ENCODE measurements around the gene ZMIZ1. TPM values are rescaled to one million over a fixed set of nuclear protein-coding genes. Genes with fewer than 3 reads are reported as not detected.

The ZMIZ1 gene
- total and polyA plus RNA-seq, 2 experiments from 2014 or later = 9.2 to 30.9 TPM

- peaks cover 20% of the 10 kb centered on the region for H3K27me3 Mint-ChIP-seq (ENCODE audit: insufficient read depth, low read depth, poor library complexity)
- H3K36me3 Mint-ChIP-seq (ENCODE audit: low read depth) = no peaks in the 10 kb centered on the region
- H2AFZ ChIP-seq = no peak overlapping the region
- no peaks in the 10 kb centered on the region for H3K9me2 ChIP-seq (ENCODE audit: insufficient read depth)
- H3K27ac ChIP-seq (ENCODE audit: low read depth) = no peak overlapping the region
- peaks cover 23% of the 10 kb centered on the region for H4K20me1 ChIP-seq (replicated peaks; ENCODE audit: insufficient read depth)
- no peaks in the 10 kb centered on the region for H3F3A ChIP-seq (replicated peaks; ENCODE audit: low read depth)
- H3K27me3 ChIP-seq (ENCODE audit: insufficient read depth) = peaks cover 14% of the 10 kb centered on the region
- DNase-seq (ENCODE audit: low spot score) (no peak), ATAC-seq (no peak)
- peaks cover 9% of the 10 kb centered on the region for H3K4me1 Mint-ChIP-seq
- no peaks in the 10 kb centered on the region for H3K36me3 ChIP-seq (ENCODE audit: insufficient read depth)
- H3K4me3 Mint-ChIP-seq = no peak overlapping the region
- peaks cover 11% of the 10 kb centered on the region for H3K79me2 ChIP-seq (replicated peaks; ENCODE audit: insufficient read depth)
- H3K4me3 ChIP-seq = no peak overlapping the region
- no peaks in the 10 kb centered on the region for H3K9me3 Mint-ChIP-seq
- no peaks in the 10 kb centered on the region; the same call in 1 of the 2 replicates for H3K4me1 ChIP-seq (ENCODE audit: insufficient read depth)
- TF ChIP-seq, protein P1, sequence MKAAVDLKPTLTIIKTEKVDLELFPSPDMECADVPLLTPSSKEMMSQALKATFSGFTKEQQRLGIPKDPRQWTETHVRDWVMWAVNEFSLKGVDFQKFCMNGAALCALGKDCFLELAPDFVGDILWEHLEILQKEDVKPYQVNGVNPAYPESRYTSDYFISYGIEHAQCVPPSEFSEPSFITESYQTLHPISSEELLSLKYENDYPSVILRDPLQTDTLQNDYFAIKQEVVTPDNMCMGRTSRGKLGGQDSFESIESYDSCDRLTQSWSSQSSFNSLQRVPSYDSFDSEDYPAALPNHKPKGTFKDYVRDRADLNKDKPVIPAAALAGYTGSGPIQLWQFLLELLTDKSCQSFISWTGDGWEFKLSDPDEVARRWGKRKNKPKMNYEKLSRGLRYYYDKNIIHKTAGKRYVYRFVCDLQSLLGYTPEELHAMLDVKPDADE (IDR thresholded peaks at IDR 0.05) = no peak
- TF ChIP-seq CTCF (conservative IDR thresholded peaks at IDR 0.05; ENCODE audit: low read depth in 2 of 2) = no peak
- TF ChIP-seq ZNF462 (CRISPR knock-in tag; IDR thresholded peaks at IDR 0.05) = no peak
- TF ChIP-seq, protein P2, sequence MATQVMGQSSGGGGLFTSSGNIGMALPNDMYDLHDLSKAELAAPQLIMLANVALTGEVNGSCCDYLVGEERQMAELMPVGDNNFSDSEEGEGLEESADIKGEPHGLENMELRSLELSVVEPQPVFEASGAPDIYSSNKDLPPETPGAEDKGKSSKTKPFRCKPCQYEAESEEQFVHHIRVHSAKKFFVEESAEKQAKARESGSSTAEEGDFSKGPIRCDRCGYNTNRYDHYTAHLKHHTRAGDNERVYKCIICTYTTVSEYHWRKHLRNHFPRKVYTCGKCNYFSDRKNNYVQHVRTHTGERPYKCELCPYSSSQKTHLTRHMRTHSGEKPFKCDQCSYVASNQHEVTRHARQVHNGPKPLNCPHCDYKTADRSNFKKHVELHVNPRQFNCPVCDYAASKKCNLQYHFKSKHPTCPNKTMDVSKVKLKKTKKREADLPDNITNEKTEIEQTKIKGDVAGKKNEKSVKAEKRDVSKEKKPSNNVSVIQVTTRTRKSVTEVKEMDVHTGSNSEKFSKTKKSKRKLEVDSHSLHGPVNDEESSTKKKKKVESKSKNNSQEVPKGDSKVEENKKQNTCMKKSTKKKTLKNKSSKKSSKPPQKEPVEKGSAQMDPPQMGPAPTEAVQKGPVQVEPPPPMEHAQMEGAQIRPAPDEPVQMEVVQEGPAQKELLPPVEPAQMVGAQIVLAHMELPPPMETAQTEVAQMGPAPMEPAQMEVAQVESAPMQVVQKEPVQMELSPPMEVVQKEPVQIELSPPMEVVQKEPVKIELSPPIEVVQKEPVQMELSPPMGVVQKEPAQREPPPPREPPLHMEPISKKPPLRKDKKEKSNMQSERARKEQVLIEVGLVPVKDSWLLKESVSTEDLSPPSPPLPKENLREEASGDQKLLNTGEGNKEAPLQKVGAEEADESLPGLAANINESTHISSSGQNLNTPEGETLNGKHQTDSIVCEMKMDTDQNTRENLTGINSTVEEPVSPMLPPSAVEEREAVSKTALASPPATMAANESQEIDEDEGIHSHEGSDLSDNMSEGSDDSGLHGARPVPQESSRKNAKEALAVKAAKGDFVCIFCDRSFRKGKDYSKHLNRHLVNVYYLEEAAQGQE (IDR thresholded peaks at IDR 0.05; ENCODE audit: unreplicated experiment) = no peak
- no peak for TF ChIP-seq CREB1 (CRISPR knock-in tag; IDR thresholded peaks at IDR 0.05; ENCODE audit: low read depth)
- TF ChIP-seq EZH2 (IDR thresholded peaks at IDR 0.05; ENCODE audit: low read depth, unreplicated experiment) = no peak
- no peak for TF ChIP-seq STAT1 (IDR thresholded peaks at IDR 0.05; ENCODE audit: unreplicated experiment)
- TF ChIP-seq JUNB (IDR thresholded peaks at IDR 0.05; ENCODE audit: unreplicated experiment) = no peak
- no peak for TF ChIP-seq EZH2phosphoT487 (IDR thresholded peaks at IDR 0.05; ENCODE audit: unreplicated experiment)
- TF ChIP-seq ZNF331 (CRISPR knock-in tag; IDR thresholded peaks at IDR 0.05; ENCODE audit: low read depth) = no peak
- TF ChIP-seq NANOG (IDR thresholded peaks at IDR 0.05; ENCODE audit: borderline replicate concordance) = no peak
- H3K27ac Mint-ChIP-seq = no peak overlapping the region
- H3K4me2 ChIP-seq = no peak overlapping the region
Measured at GRCh38 chr10:79249186-79250121, 180.7 kb downstream of the ZMIZ1 start.

Measured in GM23338 (cell line).